HG03066 (cell line): ENCODE data around the gene CALR3.
"Not testable (repeated sequence)": the region's sequence is repeated elsewhere in the genome, so short reads cannot be mapped to it uniquely, and the experiment has no call there.

Experiments
- ATAC-seq: cut with Tn5 transposase; IDR thresholded peaks from one replicate; pipeline ENCODE4 v1.9.1; 2021; ENCODE audit warnings: low read depth; ENCODE audit not compliant: unreplicated experiment

CALR3 gene

GRCh38 chr19:16458391-16459341 lies 37.3 kb downstream of the CALR3 start:
- no peak for ATAC-seq

GRCh38 chr19:16457954-16458331 lies 38.0 kb downstream of the CALR3 start:
- no peak for ATAC-seq

GRCh38 chr19:16457195-16457953 lies 38.6 kb downstream of the CALR3 start:
- no peak for ATAC-seq

- ATAC-seq, result no peak
Measured at GRCh38 chr19:16456652-16457194, 39.2 kb downstream of the CALR3 start.

- ATAC-seq, result no peak
Measured at GRCh38 chr19:16455489-16455888, 40.5 kb downstream of the CALR3 start.

GRCh38 chr19:16454351-16454918 lies 41.5 kb downstream of the CALR3 start:
- no peak for ATAC-seq

- ATAC-seq, result no peak
Measured at GRCh38 chr19:16452325-16452724, 43.6 kb downstream of the CALR3 start.

GRCh38 chr19:16449330-16449961 lies 46.5 kb downstream of the CALR3 start:
- ATAC-seq, result no peak

GRCh38 chr19:16448872-16449271 lies 47.1 kb downstream of the CALR3 start:
- ATAC-seq, result not testable (repeated sequence)

GRCh38 chr19:16446724-16447368 lies 49.1 kb downstream of the CALR3 start:
- no peak for ATAC-seq

GRCh38 chr19:16446108-16446723 lies 49.8 kb downstream of the CALR3 start:
- no peak for ATAC-seq

GRCh38 chr19:16445238-16446107 lies 50.5 kb downstream of the CALR3 start:
- ATAC-seq, result no peak

- no peak for ATAC-seq
Measured at GRCh38 chr19:16444269-16444600, 51.7 kb downstream of the CALR3 start.

GRCh38 chr19:16442386-16443276 lies 53.3 kb downstream of the CALR3 start:
- no peak for ATAC-seq

GRCh38 chr19:16441661-16442162 lies 54.3 kb downstream of the CALR3 start:
- no peak for ATAC-seq

GRCh38 chr19:16436780-16437332 lies 59.1 kb downstream of the CALR3 start:
- ATAC-seq, result no peak

GRCh38 chr19:16435999-16436650 lies 59.8 kb downstream of the CALR3 start:
- no peak for ATAC-seq
